Hair follicle dermal papilla cell (primary cell): Measurements from ENCODE around the gene HLA-F. TPM values are rescaled to one million over a fixed set of nuclear protein-coding genes. Genes with fewer than 3 reads are reported as not detected.

Source experiments
- small RNA-seq: library from RNA; depleted of rRNA; stranded (forward); fragments of <200 nt; gene quantifications from one replicate; pipeline ENCODE3, GENCODE V24; 2012
- total RNA-seq: library from RNA; depleted of rRNA; stranded (reverse); fragments of >200 nt; gene quantifications from 2 replicates; pipeline ENCODE4 v1.2.3, GENCODE V29; 2012

Gene HLA-F
- 13.7 and 15.9 TPM in 2 replicates for total RNA-seq

GRCh38 chr6:29723262-29723665 lies at the start of gene HLA-F:
TSS of gene HLA-F (plus strand) at chr6:29723434. CDS start at chr6:29723464, 30 bp downstream.

GRCh38 chr6:29680904-29681303 lies 42.3 kb upstream of the HLA-F start, which contains the start of gene ZFP57:
TSS of gene ZFP57 (minus strand) at chr6:29681152. CDS start at chr6:29677003, 4,149 bp downstream.

Small RNA genes lying within 50 kb of the gene (small RNA-seq; reads per million reads assigned to genes)
- not detected for gene AL645939.2
- not detected for gene AL645939.3
- gene AL645939.4 = not detected
- not detected for gene RF00019

Other genes with a start within 250 kb of the HLA-F start
- gene MAS1L, start 235.5 kb upstream of the HLA-F start, total RNA-seq = not detected in 2 replicates
- gene UBD, start 163.7 kb upstream of the HLA-F start, total RNA-seq = not detected in 2 replicates
- gene OR2H2, start 138.3 kb upstream of the HLA-F start, total RNA-seq = not detected in 2 replicates
- gene GABBR1, start 90.3 kb upstream of the HLA-F start, total RNA-seq = 15.5 and 16.6 TPM in 2 replicates
- gene MOG, start 66.3 kb upstream of the HLA-F start, total RNA-seq = not detected in 2 replicates
- 0.24 TPM in 1 of 2 replicates, not detected in the other for gene ZFP57, start 42.3 kb upstream of the HLA-F start, total RNA-seq
- not detected in 2 replicates for gene HLA-G, start 104.4 kb downstream of the HLA-F start, total RNA-seq
- 478 and 738 TPM in 2 replicates for gene HLA-A, start 219.1 kb downstream of the HLA-F start, total RNA-seq